ENCODE data around the gene NEURL1B.

Gene NEURL1B

GRCh38 chr5:172713113-172713808 is 72.2 kb downstream of the NEURL1B start:
- Histone ChIP-seq H3K36me3 (ENCODE audit: insufficient read depth, low read length) (no peaks in the 10 kb centered on the region), H3K4me1 (ENCODE audit: insufficient read depth, low read length) (no peaks in the 10 kb centered on the region), H3K27me3 (ENCODE audit: insufficient read depth, low read length) (peaks cover 13% of the 10 kb centered on the region), H3K9ac (ENCODE audit: low read depth, low read length) (no peak overlapping the region), H3K4me3 (ENCODE audit: low read length) (no peak overlapping the region), H3K9me3 (ENCODE audit: insufficient read depth, low read depth, low read length) (no peaks in the 10 kb centered on the region), H3K27ac (ENCODE audit: low read depth, low read length) (no peak overlapping the region)
- 9% methylated on average over 15 of the region's 15 CpGs for WGBS

DNA sequence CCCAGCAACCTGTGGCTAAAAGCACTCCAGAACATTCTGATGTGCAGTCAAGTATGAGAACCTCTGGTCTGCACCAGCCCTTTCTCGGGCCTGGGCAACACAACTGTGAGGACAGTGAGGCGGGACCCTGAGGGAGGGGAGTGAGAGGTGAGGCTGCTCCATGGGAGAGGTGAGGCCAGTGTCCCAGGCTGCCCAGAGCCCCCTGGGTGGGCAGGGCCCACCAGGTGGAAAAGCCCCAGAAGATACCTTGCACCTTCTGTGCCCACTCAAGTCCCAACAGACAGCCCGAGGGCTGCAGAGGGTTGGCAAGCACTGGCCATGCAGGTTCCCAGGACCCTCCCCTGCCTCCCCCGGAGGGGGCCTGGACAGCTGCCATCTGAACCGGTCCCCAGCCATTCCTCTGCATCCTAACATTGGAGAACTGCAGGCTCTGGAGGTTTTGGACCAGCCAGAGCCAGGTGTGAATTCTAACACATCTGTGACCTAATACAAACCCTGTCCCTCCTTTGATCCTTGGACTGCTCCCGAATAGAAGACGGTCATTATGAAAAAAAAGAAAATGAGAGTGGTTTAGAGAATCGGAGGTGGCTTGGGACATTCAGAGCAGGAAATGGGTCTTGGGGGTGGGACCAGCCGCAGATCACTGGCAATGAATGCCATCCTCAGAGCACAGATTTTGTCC is 72.9 kb downstream of the NEURL1B start:
- Histone ChIP-seq H3K9ac (ENCODE audit: low read depth, low read length) (no peak overlapping the region), H3K9me3 (ENCODE audit: insufficient read depth, low read depth, low read length) (no peaks in the 10 kb centered on the region), H3K4me1 (ENCODE audit: insufficient read depth, low read length) (no peaks in the 10 kb centered on the region), H3K4me3 (ENCODE audit: low read length) (no peak overlapping the region), H3K36me3 (ENCODE audit: insufficient read depth, low read length) (no peaks in the 10 kb centered on the region), H3K27me3 (ENCODE audit: insufficient read depth, low read length) (peaks cover 20% of the 10 kb centered on the region), H3K27ac (ENCODE audit: low read depth, low read length) (no peak overlapping the region)
- WGBS, result 79% methylated on average over 9 of the region's 9 CpGs

DNA sequence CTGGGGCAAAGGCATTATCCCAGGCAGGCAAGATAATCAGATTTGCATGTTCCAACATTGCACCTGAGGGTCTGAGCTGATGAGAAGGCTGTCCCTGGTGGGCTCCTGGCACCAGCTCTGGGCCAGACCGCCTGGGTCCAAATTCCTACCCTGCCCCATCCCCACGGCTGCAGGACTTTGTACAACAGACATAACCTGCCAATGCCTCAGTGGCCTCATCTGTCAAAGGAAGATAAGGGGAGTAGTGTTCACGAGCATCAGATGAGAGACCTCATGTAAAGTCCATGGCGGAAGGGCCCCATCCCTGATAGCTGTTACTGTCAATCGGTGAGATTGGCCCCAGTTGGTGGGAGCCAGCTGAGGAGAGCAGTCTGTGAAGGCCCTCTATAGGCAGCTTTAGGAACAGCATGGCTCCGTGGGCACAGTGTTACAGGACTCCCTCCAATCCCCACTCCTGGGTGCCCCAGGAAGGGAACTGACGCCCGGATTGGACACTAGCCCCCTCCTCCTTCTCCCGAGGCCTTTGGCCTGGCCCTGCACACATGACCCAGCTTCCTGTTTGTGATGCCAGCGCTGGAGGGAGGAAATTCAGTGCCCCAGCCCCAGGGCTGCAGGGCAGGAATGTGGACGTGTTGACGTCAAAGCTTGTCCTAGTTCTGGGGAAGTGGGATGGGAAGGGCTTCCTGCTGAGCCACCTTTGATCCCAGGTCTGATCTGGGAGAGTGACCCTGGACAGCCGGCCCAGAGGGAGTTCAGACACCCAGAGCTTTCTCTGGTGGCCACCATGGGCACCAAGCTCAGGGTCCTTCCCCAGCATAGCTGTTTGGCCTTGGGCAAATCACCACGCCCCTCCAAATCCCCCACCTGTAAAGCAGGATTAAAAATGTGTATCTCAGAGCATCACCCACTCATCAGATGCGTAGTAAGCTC is 73.7 kb downstream of the NEURL1B start:
- Histone ChIP-seq H3K27ac (ENCODE audit: low read depth, low read length) (no peak overlapping the region), H3K4me1 (ENCODE audit: insufficient read depth, low read length) (no peaks in the 10 kb centered on the region), H3K4me3 (ENCODE audit: low read length) (no peak overlapping the region), H3K27me3 (ENCODE audit: insufficient read depth, low read length) (peaks cover 28% of the 10 kb centered on the region), H3K36me3 (ENCODE audit: insufficient read depth, low read length) (no peaks in the 10 kb centered on the region), H3K9me3 (ENCODE audit: insufficient read depth, low read depth, low read length) (no peaks in the 10 kb centered on the region), H3K9ac (ENCODE audit: low read depth, low read length) (no peak overlapping the region)
- 41% methylated on average over 15 of the region's 15 CpGs for WGBS

- Histone ChIP-seq H3K27me3 (ENCODE audit: insufficient read depth, low read length) (peaks cover 32% of the 10 kb centered on the region), H3K9ac (ENCODE audit: low read depth, low read length) (no peak overlapping the region), H3K9me3 (ENCODE audit: insufficient read depth, low read depth, low read length) (no peaks in the 10 kb centered on the region), H3K36me3 (ENCODE audit: insufficient read depth, low read length) (no peaks in the 10 kb centered on the region), H3K27ac (ENCODE audit: low read depth, low read length) (no peak overlapping the region), H3K4me1 (ENCODE audit: insufficient read depth, low read length) (no peaks in the 10 kb centered on the region), H3K4me3 (ENCODE audit: low read length) (no peak overlapping the region)
- 94% methylated on average over 6 of the region's 6 CpGs for WGBS
Measured at GRCh38 chr5:172715421-172715780, 74.3 kb downstream of the NEURL1B start.

GRCh38 chr5:172715931-172716682 is 75.0 kb downstream of the NEURL1B start:
- no peak overlapping the region for H3K4me3 ChIP-seq (ENCODE audit: low read length)
- H3K27me3 ChIP-seq (ENCODE audit: insufficient read depth, low read length), result peaks cover 32% of the 10 kb centered on the region
- no peak overlapping the region for H3K27ac ChIP-seq (ENCODE audit: low read depth, low read length)
- no peak overlapping the region for H3K9ac ChIP-seq (ENCODE audit: low read depth, low read length)
- no peaks in the 10 kb centered on the region for H3K4me1 ChIP-seq (ENCODE audit: insufficient read depth, low read length)
- no peaks in the 10 kb centered on the region for H3K9me3 ChIP-seq (ENCODE audit: insufficient read depth, low read depth, low read length)
- H3K36me3 ChIP-seq (ENCODE audit: insufficient read depth, low read length), result no peaks in the 10 kb centered on the region
- 81% methylated on average over 13 of the region's 13 CpGs for WGBS

DNA sequence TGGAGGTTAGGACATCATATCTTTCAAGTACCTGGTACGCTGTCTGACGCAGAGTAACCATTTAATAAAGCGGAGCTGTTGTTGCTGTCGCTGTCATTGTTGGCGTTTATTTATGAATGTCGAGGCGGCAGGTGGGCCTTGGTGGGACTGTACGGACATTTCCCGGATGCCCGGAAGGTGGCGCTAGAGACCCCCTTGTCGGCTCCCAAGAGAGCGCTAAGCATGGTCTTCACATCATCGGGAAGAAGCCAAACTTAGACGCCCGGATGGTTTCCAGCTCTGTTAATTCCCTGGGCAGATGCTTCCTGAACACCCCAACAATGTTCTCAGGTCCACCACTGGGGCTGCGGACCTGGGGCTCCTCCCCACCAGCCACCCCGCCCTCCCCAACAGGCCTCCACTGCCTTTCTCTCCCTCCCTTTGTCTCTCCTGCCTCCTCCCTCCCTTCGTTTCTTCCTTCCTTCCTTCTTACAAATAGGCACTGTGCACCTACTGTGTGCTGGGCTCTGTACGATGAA is 75.8 kb downstream of the NEURL1B start:
- H3K4me3 ChIP-seq (ENCODE audit: low read length), result peak overlapping the region; percentile 24; the same call in 1 of the 2 replicates
- WGBS, result 7% methylated on average over 20 of the region's 20 CpGs
- H3K36me3 ChIP-seq (ENCODE audit: insufficient read depth, low read length), result no peaks in the 10 kb centered on the region
- no peaks in the 10 kb centered on the region for H3K4me1 ChIP-seq (ENCODE audit: insufficient read depth, low read length)
- H3K9me3 ChIP-seq (ENCODE audit: insufficient read depth, low read depth, low read length), result no peaks in the 10 kb centered on the region
- no peak overlapping the region for H3K9ac ChIP-seq (ENCODE audit: low read depth, low read length)
- no peak overlapping the region for H3K27ac ChIP-seq (ENCODE audit: low read depth, low read length)
- H3K27me3 ChIP-seq (ENCODE audit: insufficient read depth, low read length), result peaks cover 32% of the 10 kb centered on the region

- WGBS, result 84% methylated on average over 16 of the region's 16 CpGs
- H3K27me3 ChIP-seq (ENCODE audit: insufficient read depth, low read length), result peaks cover 32% of the 10 kb centered on the region
- no peak overlapping the region for H3K4me3 ChIP-seq (ENCODE audit: low read length)
- no peaks in the 10 kb centered on the region for H3K36me3 ChIP-seq (ENCODE audit: insufficient read depth, low read length)
- no peaks in the 10 kb centered on the region for H3K9me3 ChIP-seq (ENCODE audit: insufficient read depth, low read depth, low read length)
- H3K9ac ChIP-seq (ENCODE audit: low read depth, low read length), result no peak overlapping the region
- H3K4me1 ChIP-seq (ENCODE audit: insufficient read depth, low read length), result no peaks in the 10 kb centered on the region
- no peak overlapping the region for H3K27ac ChIP-seq (ENCODE audit: low read depth, low read length)
Measured at GRCh38 chr5:172717481-172718195, 76.6 kb downstream of the NEURL1B start.

DNA sequence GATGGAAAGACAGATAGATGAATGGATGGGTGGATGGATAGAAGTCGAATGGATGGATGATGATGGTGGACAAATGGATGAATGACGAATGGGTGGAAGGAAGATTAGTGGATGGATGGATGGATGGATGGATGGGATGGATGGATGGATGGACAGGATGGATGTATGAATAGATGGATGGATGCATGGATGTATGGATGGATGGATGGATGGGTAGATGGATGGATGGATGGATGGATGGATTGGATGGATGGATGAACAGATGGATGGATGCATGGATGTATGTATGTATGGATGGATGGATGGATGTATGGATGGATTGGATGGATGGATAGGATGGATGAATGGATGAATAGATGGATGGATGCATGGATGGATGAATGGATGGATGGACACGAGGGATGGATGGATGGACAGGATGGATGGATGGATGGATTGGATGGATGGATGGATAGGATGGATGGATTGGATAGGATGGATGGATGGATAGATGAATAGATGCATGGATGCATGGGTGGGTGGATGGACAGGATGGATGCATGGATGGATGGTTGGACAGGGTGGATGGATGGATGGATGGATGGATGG is 77.6 kb downstream of the NEURL1B start:
- WGBS, result 89% methylated on average over 3 of the region's 3 CpGs
- Histone ChIP-seq H3K36me3 (ENCODE audit: insufficient read depth, low read length) (no peaks in the 10 kb centered on the region), H3K4me1 (ENCODE audit: insufficient read depth, low read length) (no peaks in the 10 kb centered on the region), H3K27ac (ENCODE audit: low read depth, low read length) (no peak overlapping the region), H3K9ac (ENCODE audit: low read depth, low read length) (no peak overlapping the region), H3K27me3 (ENCODE audit: insufficient read depth, low read length) (peaks cover 32% of the 10 kb centered on the region), H3K4me3 (ENCODE audit: low read length) (no peak overlapping the region), H3K9me3 (ENCODE audit: insufficient read depth, low read depth, low read length) (no peaks in the 10 kb centered on the region)

- no peak overlapping the region for H3K9ac ChIP-seq (ENCODE audit: low read depth, low read length)
- H3K27ac ChIP-seq (ENCODE audit: low read depth, low read length), result no peak overlapping the region
- no peaks in the 10 kb centered on the region for H3K4me1 ChIP-seq (ENCODE audit: insufficient read depth, low read length)
- WGBS, result 88% methylated on average over 4 of the region's 4 CpGs
- H3K9me3 ChIP-seq (ENCODE audit: insufficient read depth, low read depth, low read length), result no peaks in the 10 kb centered on the region
- H3K27me3 ChIP-seq (ENCODE audit: insufficient read depth, low read length), result peaks cover 36% of the 10 kb centered on the region
- no peaks in the 10 kb centered on the region for H3K36me3 ChIP-seq (ENCODE audit: insufficient read depth, low read length)
- H3K4me3 ChIP-seq (ENCODE audit: low read length), result no peak overlapping the region
Measured at GRCh38 chr5:172719211-172719610, 78.1 kb downstream of the NEURL1B start.

DNA sequence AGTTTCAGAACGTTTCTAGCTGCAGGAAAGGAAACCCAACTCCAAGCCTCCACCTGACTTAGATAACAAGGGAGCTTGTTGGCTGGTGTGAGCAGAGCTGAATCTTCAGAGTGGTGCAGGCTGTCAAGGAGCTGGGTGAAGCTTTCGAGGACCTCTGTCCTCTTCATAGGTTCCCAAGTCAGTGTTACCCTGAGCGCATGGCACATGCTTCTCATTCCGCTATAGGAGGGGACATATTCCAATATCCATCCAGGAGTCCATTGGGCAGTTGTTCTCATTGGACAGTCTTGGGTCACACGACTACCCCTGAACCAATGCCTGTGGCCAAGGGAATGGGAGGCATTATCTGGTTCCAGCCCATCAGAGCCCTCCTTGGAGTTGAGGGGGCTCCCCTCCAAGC is 79.6 kb downstream of the NEURL1B start:
- no peaks in the 10 kb centered on the region for H3K9me3 ChIP-seq (ENCODE audit: insufficient read depth, low read depth, low read length)
- no peak overlapping the region for H3K27ac ChIP-seq (ENCODE audit: low read depth, low read length)
- 89% methylated on average over 5 of the region's 5 CpGs for WGBS
- no peak overlapping the region for H3K9ac ChIP-seq (ENCODE audit: low read depth, low read length)
- no peaks in the 10 kb centered on the region for H3K36me3 ChIP-seq (ENCODE audit: insufficient read depth, low read length)
- H3K4me3 ChIP-seq (ENCODE audit: low read length), result no peak overlapping the region
- no peaks in the 10 kb centered on the region for H3K4me1 ChIP-seq (ENCODE audit: insufficient read depth, low read length)
- peaks cover 36% of the 10 kb centered on the region for H3K27me3 ChIP-seq (ENCODE audit: insufficient read depth, low read length)

Data from HUES64 (cell line).